NCI-H510A treated with DMSO at 0.1 percent for 48 hours (cell line): ENCODE measurements around the gene CTXND1.
"Not testable (repeated sequence)": the region's sequence is repeated elsewhere in the genome, so short reads cannot be mapped to it uniquely, and the experiment has no call there.

Source experiments
- DNase-seq: peaks from one replicate; lab custom pipeline; 2025; lab: John Stamatoyannopoulos, UW

Gene CTXND1

GRCh38 chr15:80252121-80252518, at the start of gene CTXND1:
Gene CTXND1, minus strand, starts transcription at chr15:80252213. Its CDS starts 50,264 bp downstream, at chr15:80201949.
- no peak for DNase-seq

GRCh38 chr15:80301472-80301871, 49.5 kb upstream of the CTXND1 start:
- no peak for DNase-seq

DNA sequence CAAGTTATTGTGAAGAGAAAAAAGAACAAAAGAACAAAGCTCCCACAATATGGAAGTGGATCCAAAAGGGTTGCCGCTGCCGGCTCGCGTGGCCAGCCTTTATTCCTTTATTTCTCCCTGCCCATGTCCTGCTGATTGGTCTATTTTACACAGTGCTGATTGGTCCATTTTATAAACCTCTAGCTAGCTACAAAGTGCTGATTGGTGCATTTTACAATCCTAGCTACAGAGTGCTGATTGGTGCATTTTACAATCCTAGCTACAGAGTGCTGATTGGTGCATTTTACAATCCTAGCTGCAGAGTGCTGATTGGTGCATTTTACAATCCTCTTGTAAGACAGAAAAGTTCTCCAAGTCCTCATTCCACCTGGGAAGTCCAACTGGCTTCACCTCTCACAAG, 43.8 kb upstream of the CTXND1 start:
- not testable (repeated sequence) for DNase-seq

- DNase-seq = no peak
These were observed 40.1 kb upstream of the CTXND1 start for GRCh38 chr15:80292079-80292478.

GRCh38 chr15:80290891-80291290, 38.9 kb upstream of the CTXND1 start:
- not testable (repeated sequence) for DNase-seq

GRCh38 chr15:80289528-80290495, 37.8 kb upstream of the CTXND1 start:
- DNase-seq = no peak

DNA sequence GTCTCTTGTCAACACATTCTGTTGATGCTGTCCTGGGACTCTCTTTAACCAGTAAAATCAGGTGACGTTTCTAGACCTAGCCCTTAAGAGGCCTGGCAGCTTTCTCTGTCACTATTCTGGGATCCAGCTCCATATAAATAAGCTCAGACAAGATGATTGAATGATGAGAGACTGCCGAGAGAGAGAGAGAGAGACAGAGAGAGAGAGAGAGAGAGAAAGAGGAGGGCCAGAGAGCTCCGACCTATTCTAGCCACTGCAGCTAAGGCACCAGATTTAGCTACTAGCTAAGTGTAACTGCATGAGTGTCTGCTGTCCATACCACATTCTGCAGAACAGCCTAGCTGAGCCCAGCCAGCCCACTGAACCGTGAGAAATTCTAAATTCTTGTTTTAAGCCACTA, 36.1 kb upstream of the CTXND1 start:
- no peak for DNase-seq

DNA sequence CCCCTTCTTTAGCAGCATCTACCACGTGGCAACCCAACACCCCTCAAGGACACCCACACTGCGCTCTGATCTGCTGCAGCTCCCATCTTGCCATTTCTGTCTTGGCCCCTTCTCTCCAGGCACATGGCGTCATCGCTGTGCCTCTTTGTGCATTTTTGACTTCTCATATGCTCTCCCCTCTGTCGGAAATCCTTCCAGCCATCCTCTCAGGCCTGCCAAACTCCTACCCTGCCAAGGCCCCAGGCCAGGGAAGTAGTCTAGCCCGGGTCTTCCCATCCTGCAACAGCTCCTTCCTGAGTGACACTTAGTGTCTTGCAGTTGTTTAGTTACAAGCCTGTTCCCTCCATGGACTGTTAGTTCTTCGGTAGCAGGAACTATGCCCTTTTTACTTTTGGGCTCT, 34.0 kb upstream of the CTXND1 start:
- DNase-seq = no peak

DNA sequence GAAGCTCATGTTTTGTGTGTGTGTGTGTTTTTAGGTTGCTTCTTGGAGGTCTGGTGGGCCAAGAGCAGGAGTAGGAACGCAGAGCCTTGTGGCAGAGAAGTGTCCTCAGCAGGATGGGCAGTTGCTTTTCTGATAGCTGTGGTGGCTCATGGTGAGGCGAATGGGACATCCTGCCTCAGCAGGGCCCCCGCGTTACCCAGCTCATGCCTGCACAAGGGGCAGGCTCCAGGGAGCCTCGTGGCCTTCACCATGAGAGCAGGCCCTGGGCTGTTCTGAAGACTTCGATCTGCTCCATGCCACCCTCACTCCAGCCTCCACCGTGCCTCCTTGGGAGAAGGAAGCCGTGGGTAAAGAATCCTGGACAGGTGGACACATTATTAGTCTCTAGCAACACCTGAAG, 33.4 kb upstream of the CTXND1 start:
- no peak for DNase-seq

DNA sequence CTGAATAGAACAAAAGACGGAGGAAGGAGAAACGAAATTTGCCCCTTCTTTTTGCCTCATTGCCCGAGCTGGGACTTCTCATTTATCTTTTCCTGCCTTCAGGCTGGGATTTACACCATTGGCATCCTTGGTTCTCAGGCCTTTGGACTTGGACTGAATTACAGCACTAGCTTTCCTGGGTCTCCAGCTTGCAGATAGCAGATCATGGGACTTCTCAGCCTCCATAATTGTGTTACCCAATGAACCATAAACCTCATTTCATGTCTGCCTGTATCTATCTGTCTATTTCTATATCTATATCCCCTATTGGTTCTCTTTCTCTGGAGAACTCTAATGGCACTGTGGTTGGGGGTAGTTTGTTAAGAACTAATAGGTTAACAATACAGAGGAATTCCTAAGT, 31.5 kb upstream of the CTXND1 start:
- DNase-seq = no peak

DNA sequence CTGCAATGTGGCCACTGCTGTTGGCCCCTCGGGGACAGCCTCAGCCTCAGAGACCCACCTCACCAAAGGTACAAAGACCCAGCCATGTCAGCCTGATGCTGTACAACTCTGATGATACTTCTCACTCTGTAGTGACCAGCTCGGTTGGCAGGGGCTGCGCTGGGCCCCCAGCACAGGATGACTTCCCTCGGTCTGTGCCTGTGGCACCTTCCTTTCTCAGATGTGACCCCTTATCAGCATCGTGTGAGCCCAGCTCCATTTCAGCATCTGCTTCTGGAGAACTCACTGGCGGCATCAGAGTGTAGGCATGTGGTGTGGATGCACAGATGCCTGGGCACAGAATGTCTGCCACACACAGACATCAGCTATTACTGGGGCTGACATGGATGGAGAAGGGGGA, 25.1 kb upstream of the CTXND1 start:
- DNase-seq = no peak

DNA sequence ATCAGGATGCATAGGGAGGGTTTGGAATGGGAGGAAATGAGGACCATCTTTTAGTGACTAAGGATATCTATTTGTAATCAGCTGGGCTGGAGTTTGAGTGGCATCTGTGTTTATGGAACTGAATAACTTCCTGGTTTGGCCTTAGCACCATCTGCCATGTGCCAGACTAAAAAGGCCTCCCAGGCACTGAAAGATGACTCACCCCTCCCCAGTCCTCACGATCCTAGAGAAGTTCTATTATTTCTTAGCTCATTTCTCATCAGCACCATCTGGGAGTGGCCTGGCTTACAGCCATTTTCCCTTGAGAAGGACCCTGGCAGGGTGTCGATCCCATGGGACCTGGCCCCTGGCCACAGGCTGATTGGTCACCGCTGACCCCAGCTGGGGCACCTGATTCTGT, 23.9 kb upstream of the CTXND1 start:
- no peak for DNase-seq

GRCh38 chr15:80274996-80275395, 23.0 kb upstream of the CTXND1 start:
- no peak for DNase-seq

DNA sequence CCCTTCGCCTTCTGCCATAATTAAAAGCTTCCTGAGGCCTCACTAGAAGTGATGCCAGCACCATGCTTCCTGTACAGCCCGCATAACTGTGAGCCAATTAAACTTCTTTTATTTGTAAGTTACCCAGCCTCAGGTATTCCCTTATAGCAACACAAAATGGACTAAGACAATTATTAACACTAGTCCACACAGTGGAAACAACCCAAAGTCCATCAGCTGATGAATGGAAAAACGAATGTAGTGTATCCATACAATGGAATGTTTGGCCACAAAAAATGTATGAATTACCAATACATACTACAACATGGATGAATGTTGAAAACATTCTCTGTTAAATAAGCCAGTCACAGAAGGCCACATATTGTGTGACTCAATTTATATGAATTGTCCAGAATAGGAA, 22.5 kb upstream of the CTXND1 start:
- DNase-seq = no peak

DNA sequence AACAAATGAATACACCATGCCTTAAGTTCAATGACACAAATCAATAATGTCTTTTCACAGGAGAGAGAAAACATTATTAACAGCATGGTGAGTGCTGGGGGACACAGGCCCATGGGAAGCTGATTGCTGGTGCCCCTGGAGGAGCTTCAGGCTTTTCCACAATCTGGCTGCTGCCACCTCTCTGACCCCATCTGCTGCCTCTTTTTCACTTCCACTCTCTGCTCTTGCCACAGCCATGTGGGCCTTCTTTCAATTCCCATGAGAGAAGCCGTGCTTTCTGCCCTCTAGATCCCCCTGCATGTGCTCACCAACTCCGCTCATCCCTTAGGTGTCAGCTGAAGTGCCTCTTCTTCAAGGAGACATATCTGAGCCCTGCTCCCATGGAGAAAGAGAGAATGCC, 21.0 kb upstream of the CTXND1 start:
- DNase-seq = no peak

GRCh38 chr15:80270472-80270871, 18.5 kb upstream of the CTXND1 start:
- no peak for DNase-seq

DNA sequence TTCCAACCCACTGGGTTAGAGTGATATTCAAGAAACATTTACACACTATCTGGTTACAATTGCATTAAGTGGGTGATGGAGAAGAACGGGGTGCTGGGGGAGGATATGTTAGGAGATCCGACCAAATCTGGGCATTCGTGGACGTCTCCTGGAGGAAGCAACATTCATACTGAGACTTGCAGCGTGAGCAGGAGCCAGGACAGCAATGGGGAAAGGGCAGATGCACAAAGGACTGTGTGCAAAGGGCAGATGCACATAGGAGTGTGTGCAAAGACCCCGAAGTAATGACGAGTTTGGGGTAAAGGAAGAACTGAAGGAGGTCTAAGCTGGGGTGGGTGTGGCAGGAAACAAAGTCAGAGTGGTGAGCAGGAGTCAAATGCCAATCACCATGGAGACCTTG, 16.1 kb upstream of the CTXND1 start:
- no peak for DNase-seq

DNA sequence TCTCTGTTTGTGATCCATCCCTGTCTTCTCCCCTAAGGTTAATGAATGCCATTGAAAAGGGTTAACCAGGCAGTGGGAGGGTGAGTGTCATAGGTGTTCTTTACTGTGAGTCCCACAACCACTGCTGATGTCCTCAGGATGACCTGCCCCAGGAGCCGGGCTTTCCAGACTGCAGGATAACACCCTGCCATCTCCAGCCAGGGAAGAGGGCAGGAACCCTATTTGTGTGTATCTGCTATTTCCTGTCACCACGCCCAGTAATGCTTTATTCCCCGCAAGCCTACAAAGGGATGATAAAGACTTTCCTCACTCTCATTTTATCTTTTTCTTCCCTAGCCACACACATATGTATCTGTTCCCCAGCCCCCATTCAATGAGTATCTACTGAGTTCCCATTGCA, 15.6 kb upstream of the CTXND1 start:
- DNase-seq = no peak

DNA sequence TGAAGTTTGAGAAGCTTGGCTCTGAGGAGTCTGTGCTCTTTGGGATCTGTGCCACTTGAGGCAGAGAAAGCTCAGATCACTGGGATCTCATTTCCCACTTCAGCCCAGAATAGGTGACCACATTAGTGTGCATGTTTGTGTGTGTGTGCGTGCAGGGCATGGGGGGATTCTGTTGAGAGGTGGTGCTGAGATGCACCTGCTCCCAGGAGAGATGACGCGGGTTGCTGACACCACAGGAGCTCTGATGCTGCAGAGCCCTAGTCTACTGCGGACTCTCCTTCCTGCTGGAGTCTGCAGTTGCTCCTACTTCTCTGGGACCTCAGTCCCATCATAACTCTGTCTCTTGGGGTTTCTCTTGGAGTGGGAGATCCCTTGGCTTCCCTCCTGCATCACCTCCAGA, 14.7 kb upstream of the CTXND1 start:
- DNase-seq = no peak

DNA sequence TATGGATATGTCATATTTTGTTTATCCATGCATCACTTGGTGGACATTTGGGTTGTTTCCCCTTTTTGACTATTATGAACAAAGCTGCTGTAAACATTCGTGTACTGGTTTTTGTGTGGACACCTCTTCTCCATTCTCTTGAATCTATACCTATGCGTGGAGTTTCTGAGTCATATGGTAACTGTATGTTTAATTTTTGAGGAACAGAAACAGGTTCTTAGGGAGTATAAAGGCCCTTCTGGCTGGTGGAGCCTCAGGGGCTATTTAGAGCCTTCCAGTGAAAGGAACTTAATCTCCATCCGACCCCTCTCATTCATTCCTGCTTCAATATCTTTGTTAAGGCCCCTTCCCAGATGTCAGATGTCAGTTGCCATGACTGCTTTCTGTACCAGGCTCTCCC, 14.1 kb upstream of the CTXND1 start:
- no peak for DNase-seq

DNA sequence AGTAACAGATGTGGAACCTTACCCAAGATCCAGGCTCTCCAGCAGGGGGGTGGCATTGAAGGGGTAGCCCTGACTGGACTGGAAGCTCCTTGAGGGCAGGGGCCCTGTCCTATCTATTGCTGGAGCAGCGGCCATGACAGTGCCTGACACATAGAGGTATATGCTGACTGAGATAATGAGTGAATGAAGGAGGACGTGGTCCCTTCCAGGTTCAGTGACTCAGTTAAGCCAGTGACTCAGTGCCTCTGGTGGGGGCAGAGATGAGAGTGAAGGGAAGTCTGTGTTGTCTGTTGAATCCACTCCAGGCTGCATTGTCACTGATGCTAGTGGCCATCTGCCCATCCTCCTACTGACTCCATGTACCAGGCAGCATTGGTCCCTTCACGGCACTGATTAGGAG, 13.0 kb upstream of the CTXND1 start:
- no peak for DNase-seq

DNA sequence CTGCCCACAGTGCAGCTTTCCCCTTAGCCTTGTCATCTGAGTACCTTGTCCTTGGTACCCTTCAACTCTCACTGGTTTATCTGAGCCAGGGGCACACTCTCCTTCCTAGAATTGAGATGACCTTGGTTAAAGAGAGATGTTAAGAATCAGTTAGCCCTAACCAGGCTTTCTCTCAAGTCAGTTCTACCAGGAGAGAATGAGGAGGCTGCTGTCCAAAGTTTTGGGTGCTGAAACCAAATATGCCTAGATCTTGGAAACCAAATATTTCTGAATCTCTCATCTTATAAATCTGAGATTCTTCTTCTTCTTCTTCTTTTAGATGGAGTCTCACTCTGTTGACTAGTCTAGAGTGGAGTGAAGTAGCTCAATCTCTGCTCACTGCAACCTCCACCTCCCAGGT, 12.0 kb upstream of the CTXND1 start:
- DNase-seq = no peak

- DNase-seq = no peak
These were observed 8.5 kb upstream of the CTXND1 start for GRCh38 chr15:80260551-80260950.

GRCh38 chr15:80259942-80260510, 8.0 kb upstream of the CTXND1 start:
- DNase-seq = no peak
